Fibroblast of gingiva (primary cell): Measurements from ENCODE around the gene AMY1B.
"Not testable (repeated sequence)": the region's sequence is repeated elsewhere in the genome, so short reads cannot be mapped to it uniquely, and the experiment has no call there.

ENCODE experiments used
- DNase-seq: peaks from one replicate; pipeline ENCODE4 v3.0.0-alpha.2; 2011; ENCODE audit warnings: low read depth

Gene AMY1B

GRCh38 chr1:103696110-103696509, at the start of gene AMY1B:
AMY1B (minus strand) TSS chr1:103696210; CDS start chr1:103695639, 571 bp downstream.
- DNase-seq = not testable (repeated sequence)

GRCh38 chr1:103745040-103745439, 49.0 kb upstream of the AMY1B start:
- DNase-seq = not testable (repeated sequence)

- DNase-seq = not testable (repeated sequence)
These were observed 48.4 kb upstream of the AMY1B start for GRCh38 chr1:103744449-103744848.

- DNase-seq = not testable (repeated sequence)
These were observed 42.0 kb upstream of the AMY1B start for GRCh38 chr1:103738031-103738430.

DNA sequence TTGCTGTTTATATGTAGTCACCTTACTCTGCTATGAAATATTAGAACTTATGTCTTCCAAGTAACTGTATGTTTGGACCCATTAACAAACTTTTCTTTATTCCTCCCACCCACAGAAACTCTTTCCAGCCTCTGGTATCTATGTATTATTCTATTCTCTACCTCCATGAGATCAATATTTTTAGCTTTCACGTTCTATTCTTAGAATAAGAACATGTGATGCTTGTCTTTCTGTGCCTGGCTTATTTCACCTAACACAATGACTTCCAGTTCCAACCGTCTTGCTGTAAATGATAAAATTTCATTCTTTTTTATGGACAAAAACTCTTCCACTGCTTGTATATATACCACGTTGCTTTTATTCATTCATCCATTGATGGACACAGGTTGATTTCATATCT, 39.3 kb upstream of the AMY1B start:
- not testable (repeated sequence) for DNase-seq

- not testable (repeated sequence) for DNase-seq
These were observed 25.5 kb upstream of the AMY1B start for GRCh38 chr1:103721473-103721872.

- DNase-seq = not testable (repeated sequence)
These were observed 21.4 kb upstream of the AMY1B start for GRCh38 chr1:103717404-103717803.

DNA sequence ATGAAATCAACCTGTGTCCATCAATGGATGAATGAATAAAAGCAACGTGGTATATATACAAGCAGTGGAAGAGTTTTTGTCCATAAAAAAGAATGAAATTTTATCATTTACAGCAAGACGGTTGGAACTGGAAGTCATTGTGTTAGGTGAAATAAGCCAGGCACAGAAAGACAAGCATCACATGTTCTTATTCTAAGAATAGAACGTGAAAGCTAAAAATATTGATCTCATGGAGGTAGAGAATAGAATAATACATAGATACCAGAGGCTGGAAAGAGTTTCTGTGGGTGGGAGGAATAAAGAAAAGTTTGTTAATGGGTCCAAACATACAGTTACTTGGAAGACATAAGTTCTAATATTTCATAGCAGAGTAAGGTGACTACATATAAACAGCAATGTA, 14.4 kb upstream of the AMY1B start:
- not testable (repeated sequence) for DNase-seq

DNA sequence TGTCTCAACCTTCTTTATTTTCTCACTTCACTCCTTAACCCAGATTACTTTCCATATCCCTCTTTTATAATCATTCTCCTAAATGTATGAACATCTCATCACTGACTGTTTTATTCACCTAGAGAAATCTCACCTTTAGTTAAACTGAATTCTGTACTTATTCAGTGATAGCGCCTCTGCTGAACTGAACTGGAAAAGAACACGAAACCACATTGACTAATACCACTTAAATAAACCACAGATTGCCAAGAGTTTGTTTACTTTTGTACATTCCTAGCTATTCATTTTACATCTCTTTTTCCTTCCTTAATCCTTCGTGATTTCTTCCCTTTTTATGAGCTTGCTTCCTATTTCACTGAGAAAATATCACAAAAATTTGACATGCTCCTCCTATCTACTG, 11.7 kb upstream of the AMY1B start:
- not testable (repeated sequence) for DNase-seq

DNA sequence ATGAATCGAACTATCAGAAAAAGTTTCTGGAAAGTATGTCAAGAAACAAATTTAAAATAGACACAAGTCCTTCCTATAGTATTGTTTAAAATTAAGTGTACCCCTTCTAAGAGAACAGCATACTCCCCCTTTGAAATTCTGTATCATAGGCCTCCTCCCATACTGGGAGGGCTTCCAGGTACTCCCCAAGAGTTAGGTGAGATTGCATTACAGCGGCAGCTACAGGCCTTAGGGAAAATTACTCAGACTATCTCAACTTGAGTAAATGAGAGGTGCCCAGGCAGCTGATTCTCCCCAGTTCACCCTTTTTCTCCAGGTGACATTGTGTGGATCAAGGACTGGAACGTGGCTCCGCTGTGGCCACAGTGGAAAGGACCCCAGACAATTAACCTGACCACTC, 5.2 kb upstream of the AMY1B start:
- not testable (repeated sequence) for DNase-seq

- DNase-seq = not testable (repeated sequence)
These were observed 4.7 kb upstream of the AMY1B start for GRCh38 chr1:103700669-103701068.

- DNase-seq = not testable (repeated sequence)
These were observed 1.4 kb upstream of the AMY1B start for GRCh38 chr1:103697430-103697829.

DNA sequence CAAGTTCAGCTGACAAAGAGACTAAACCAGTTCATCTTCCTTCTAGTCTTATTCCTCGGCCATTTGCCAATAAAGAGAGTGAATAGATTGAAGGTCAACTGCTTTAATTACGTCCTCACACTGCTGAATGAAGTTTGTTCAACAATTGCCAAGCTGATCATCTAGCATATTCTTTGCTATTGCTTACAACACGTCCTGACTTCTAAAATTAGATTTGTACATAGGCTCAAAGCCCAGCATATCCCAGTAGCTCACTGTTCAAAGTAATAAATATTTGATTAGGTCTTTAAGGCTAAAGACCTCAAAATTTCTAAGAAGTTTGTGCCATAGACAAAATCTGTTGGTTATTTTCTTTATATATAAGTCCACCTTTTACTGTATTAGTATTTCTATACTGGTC, 19.7 kb downstream of the AMY1B start:
- not testable (repeated sequence) for DNase-seq

DNA sequence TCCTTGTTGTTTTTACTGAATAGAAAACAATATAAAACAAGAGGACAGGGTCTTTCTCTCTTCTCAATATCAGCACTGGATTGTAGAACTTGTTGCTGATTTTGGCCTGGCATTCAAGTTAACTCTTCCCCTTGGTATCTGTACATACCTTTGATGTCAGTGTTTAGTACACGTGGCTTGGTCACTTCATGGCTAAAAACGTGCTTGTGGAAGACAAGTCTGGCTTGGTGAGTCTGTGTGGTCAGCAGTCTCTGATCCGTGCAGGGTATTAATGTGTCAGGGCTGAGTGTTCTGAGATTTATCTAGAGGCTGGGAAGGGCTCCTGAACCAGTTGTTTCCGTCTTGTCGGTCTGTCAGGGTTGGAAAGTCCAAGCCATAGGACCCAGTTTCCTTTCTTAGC, 40.5 kb downstream of the AMY1B start, which contains the start of gene AMY1A:
Gene AMY1A (plus strand): TSS at position 301 of the 400 bp plus-strand sequence. CDS start 571 bp downstream, outside the sequence.
- DNase-seq = not testable (repeated sequence)

GRCh38 chr1:103654133-103654532, 41.9 kb downstream of the AMY1B start:
- DNase-seq = not testable (repeated sequence)

DNA sequence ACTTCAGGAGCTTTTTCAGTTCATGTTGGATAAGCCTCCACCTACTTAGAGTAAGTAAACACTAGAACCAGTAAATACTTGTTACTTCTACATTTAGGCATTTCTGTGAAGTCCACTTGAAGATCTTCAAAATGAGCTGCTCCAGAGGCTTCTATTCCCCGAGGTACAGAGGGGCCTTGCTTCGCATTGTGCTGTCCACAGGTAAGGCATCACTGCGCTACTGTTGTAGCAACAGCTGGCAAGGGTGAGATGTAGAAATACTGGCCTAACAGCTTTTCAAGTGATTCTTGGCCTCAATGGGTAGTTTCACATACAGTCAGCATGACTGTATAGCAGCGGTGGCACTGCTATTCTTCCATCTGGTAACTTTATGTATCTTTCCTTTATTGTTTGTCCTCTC, 45.1 kb downstream of the AMY1B start:
- DNase-seq = not testable (repeated sequence)

GRCh38 chr1:103650305-103650704, 45.7 kb downstream of the AMY1B start:
- DNase-seq = not testable (repeated sequence)

DNA sequence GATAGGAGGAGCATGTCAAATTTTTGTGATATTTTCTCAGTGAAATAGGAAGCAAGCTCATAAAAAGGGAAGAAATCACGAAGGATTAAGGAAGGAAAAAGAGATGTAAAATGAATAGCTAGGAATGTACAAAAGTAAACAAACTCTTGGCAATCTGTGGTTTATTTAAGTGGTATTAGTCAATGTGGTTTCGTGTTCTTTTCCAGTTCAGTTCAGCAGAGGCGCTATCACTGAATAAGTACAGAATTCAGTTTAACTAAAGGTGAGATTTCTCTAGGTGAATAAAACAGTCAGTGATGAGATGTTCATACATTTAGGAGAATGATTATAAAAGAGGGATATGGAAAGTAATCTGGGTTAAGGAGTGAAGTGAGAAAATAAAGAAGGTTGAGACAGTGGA, 52.1 kb downstream of the AMY1B start:
- DNase-seq = not testable (repeated sequence)

GRCh38 chr1:103641194-103641593, 54.8 kb downstream of the AMY1B start:
- DNase-seq = not testable (repeated sequence)
